Skeletal muscle tissue (tissue), 4 donors: ENCODE data around the gene SPOCK2. TPM values are rescaled to one million over a fixed set of nuclear protein-coding genes. Genes with fewer than 3 reads are reported as not detected.
A peak's percentile ranks its signal among the peaks of the same experiment; 100 is the strongest.
"Not testable (repeated sequence)": the region's sequence is repeated elsewhere in the genome, so short reads cannot be mapped to it uniquely, and the experiment has no call there.

ENCODE experiments used
- H3K27ac ChIP-seq: one replicate; pipeline ENCODE4 v1.7.0; 2013; ENCODE audit warnings: mild to moderate bottlenecking, low read depth, low read length, inconsistent platforms
- H3K27me3 ChIP-seq, 3 donors: one replicate each; pipeline ENCODE4 v1.7.0; 2013; ENCODE audit warnings: low read length in 3 of 3; ENCODE audit not compliant: control insufficient read depth in 3 of 3, insufficient read depth in 3 of 3
- H3K36me3 ChIP-seq, 3 donors: one replicate each; pipeline ENCODE4 v1.7.0; 2013; ENCODE audit warnings: low read length in 3 of 3; ENCODE audit not compliant: control insufficient read depth in 3 of 3, insufficient read depth in 3 of 3
- H3K4me1 ChIP-seq, 3 donors: one replicate each; pipeline ENCODE4 v1.7.0; 2013; ENCODE audit warnings: low read length in 3 of 3, mild to moderate bottlenecking in 3 of 3; ENCODE audit not compliant: control insufficient read depth in 3 of 3, insufficient read depth in 3 of 3
- H3K4me3 ChIP-seq, 3 donors: one replicate each; pipeline ENCODE4 v1.7.0; 2013; ENCODE audit warnings: low read length in 3 of 3
- H3K9ac ChIP-seq, 3 donors: one replicate each; pipeline ENCODE4 v1.7.0; 2013; ENCODE audit warnings: low read length in 3 of 3, mild to moderate bottlenecking in 3 of 3, moderate library complexity in 2 of 3, low read depth in 1 of 3
- H3K9me3 ChIP-seq, 3 donors: one replicate each; pipeline ENCODE4 v1.7.0; 2013; ENCODE audit warnings: low read length in 3 of 3; ENCODE audit not compliant: control insufficient read depth in 3 of 3
- total RNA-seq: library from RNA; depleted of rRNA; stranded (reverse); fragments of >200 nt; gene quantifications from one replicate; pipeline ENCODE4 v1.2.3, GENCODE V29; 2014
- donor health status: Osteomylitis.

The SPOCK2 gene
- total RNA-seq, 1 donor from 2014 or later = 2.6 TPM

DNA sequence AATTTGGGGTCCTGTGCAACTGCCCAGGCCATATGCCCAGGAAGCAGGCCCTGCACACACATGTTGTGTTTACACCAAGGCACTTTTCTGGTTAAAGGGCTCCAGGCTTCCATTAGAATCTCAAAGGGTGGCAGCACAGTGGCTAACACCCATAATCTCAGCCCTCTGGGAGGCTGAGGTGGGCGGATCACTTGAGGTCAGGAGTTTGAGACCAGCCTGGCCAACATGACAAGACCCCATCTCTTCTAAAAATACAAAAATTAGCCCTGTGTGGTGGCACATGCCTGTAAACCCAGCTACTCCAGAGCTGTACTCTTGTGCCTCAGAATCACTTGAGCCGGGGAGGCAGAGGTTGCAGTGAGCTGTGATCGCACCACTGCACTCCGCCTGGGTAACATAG is 53.6 kb downstream of the SPOCK2 start:
- no peaks in the 10 kb centered on the region for H3K36me3 ChIP-seq
- peak overlapping the region in 2 of 3 donors; percentile 20 to 64 for H3K9ac ChIP-seq
- H3K27ac ChIP-seq = no peak overlapping the region
- peaks cover 8 to 21% (median 13%) of the 10 kb centered on the region in 3 donors for H3K4me1 ChIP-seq
- H3K4me3 ChIP-seq = no peak overlapping the region
- no peaks in the 10 kb centered on the region for H3K27me3 ChIP-seq
- H3K9me3 ChIP-seq = no peaks in the 10 kb centered on the region

DNA sequence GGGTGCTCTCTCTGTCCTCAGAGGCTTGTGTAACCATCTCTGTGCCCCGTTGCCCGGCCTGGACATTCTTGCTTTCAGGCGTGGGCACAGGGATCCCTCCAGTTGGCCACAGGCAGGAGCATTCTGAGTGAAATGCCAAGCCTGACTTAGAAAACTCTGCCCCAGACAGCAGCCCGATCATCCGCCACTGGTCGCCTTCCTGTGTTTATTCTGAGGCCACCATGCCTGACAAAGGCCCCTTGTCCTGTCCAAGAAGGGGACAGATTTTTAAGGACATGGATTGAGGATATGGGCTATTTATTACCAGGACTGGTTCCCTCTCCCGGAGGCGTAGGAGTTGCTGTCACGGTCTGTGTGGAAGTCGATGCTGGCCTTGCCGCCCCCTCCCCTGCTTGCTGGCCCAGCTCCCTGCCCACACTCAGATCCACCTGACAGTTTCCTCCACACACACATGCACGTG is 54.3 kb downstream of the SPOCK2 start:
- H3K4me1 ChIP-seq = peaks cover 8 to 24% (median 13%) of the 10 kb centered on the region in 3 donors
- no peak overlapping the region for H3K27ac ChIP-seq
- H3K9ac ChIP-seq = peak overlapping the region in 2 of 3 donors; percentile 64 to 70

GRCh38 chr10:72032409-72033162 is 55.8 kb downstream of the SPOCK2 start:
- H3K27ac ChIP-seq, H3K4me3 ChIP-seq, H3K27me3 ChIP-seq, H3K9me3 ChIP-seq, H3K9ac ChIP-seq, H3K36me3 ChIP-seq: not testable (repeated sequence)
- H3K4me1 ChIP-seq = peaks cover 8 to 24% (median 13%) of the 10 kb centered on the region in 3 donors

More for the DNA sequence above, 54.3 kb downstream of the SPOCK2 start:
- Histone ChIP-seq H3K9me3 (no peaks in the 10 kb centered on the region), H3K27me3 (no peaks in the 10 kb centered on the region), H3K4me3 (no peak overlapping the region), H3K36me3 (no peaks in the 10 kb centered on the region)

DNA sequence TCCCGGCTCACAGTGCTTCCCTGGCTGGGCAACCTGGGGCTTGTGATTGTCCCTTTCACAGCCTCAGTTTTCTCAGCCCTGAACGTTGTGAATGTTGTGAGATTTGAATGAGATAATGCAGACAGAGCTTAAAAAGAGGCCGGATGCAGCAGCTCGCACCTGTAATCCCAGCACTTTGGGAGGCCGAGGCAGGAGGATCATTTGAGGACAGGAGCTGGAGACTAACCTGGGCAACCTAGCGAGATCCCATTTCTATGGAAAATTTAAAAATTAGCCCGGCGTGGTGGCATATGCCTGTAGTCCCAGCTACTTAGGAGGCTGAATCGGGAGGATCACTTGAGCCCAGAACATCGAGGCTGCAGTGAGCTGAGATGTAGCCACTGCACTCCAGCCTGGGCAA is 56.6 kb downstream of the SPOCK2 start:
- no peak overlapping the region for H3K4me3 ChIP-seq
- no peak overlapping the region for H3K27ac ChIP-seq
- H3K27me3 ChIP-seq = no peaks in the 10 kb centered on the region
- H3K36me3 ChIP-seq = no peaks in the 10 kb centered on the region
- peaks cover 8 to 24% (median 13%) of the 10 kb centered on the region in 3 donors for H3K4me1 ChIP-seq
- H3K9ac ChIP-seq = no peak overlapping the region
- no peaks in the 10 kb centered on the region for H3K9me3 ChIP-seq

GRCh38 chr10:72030762-72031543 is 57.4 kb downstream of the SPOCK2 start:
- Histone ChIP-seq H3K4me3 (no peak overlapping the region), H3K4me1 (peaks cover 8 to 27% (median 17%) of the 10 kb centered on the region in 3 donors), H3K27ac (no peak overlapping the region), H3K27me3 (no peaks in the 10 kb centered on the region), H3K9ac (peak overlapping the region in 1 of 3 donors; percentile 3), H3K36me3 (no peaks in the 10 kb centered on the region), H3K9me3 (no peaks in the 10 kb centered on the region)

DNA sequence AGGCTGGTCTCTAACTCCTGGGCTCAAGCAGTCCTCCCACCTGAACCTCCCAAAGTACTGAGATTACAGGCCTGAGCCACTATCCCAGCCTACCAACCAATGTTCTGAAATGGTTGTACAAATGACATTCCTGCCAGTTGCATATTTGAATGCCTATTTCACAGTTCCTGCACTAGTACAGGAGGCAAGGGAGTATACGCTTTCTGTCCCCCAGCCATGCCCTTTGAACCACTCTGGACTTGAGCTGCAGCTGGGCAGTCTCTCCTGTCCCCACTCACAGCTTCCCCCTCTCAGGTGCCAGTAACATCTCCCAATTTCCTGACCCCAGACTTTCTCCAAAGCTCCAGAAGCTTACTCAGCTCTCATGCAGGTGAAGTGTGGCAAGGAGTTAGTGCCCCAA is 58.9 kb downstream of the SPOCK2 start:
- H3K4me1 ChIP-seq = peaks cover 6 to 22% (median 12%) of the 10 kb centered on the region in 3 donors
- no peaks in the 10 kb centered on the region for H3K36me3 ChIP-seq
- H3K27me3 ChIP-seq = no peaks in the 10 kb centered on the region
- H3K27ac ChIP-seq = no peak overlapping the region
- H3K9ac ChIP-seq = no peak overlapping the region
- H3K4me3 ChIP-seq = no peak overlapping the region
- no peaks in the 10 kb centered on the region for H3K9me3 ChIP-seq

GRCh38 chr10:72027498-72027897 is 60.9 kb downstream of the SPOCK2 start:
- Histone ChIP-seq H3K9ac (no peak overlapping the region), H3K9me3 (no peaks in the 10 kb centered on the region), H3K36me3 (no peaks in the 10 kb centered on the region), H3K4me3 (no peak overlapping the region), H3K4me1 (peaks cover 0 to 12% (median 9%) of the 10 kb centered on the region in 3 donors), H3K27me3 (no peaks in the 10 kb centered on the region), H3K27ac (no peak overlapping the region)

GRCh38 chr10:72026278-72027111 is 61.9 kb downstream of the SPOCK2 start:
- Histone ChIP-seq H3K27me3 (no peaks in the 10 kb centered on the region), H3K4me1 (peaks cover 0 to 12% (median 9%) of the 10 kb centered on the region in 3 donors), H3K27ac (no peak overlapping the region), H3K9me3 (no peaks in the 10 kb centered on the region), H3K4me3 (no peak overlapping the region), H3K9ac (no peak overlapping the region), H3K36me3 (no peaks in the 10 kb centered on the region)

GRCh38 chr10:72025832-72026231 is 62.5 kb downstream of the SPOCK2 start:
- no peaks in the 10 kb centered on the region for H3K27me3 ChIP-seq
- no peak overlapping the region for H3K9ac ChIP-seq
- H3K9me3 ChIP-seq = no peaks in the 10 kb centered on the region
- peaks cover 0 to 11% (median 7%) of the 10 kb centered on the region in 3 donors for H3K4me1 ChIP-seq
- H3K4me3 ChIP-seq = no peak overlapping the region
- H3K36me3 ChIP-seq = no peaks in the 10 kb centered on the region
- no peak overlapping the region for H3K27ac ChIP-seq
